GM13976 (cell line): Measurements from ENCODE around the gene FUT1.

Experiments
- DNase-seq: peaks from one replicate; pipeline ENCODE4 v3.0.0; 2012; ENCODE audit warnings: low spot score
- CTCF ChIP-seq: IDR thresholded peaks from 2 replicates; pipeline ENCODE4 v1.5.1; 2012; ENCODE audit warnings: borderline replicate concordance, mild to moderate bottlenecking; ENCODE audit not compliant: insufficient read depth; ENCODE audit errors: extremely low read depth, missing control alignments, control extremely low read depth
- in situ Hi-C: fragments of 300-500 bp; cut with MboI; formaldehyde crosslinking; loops from one replicate; pipeline ENCODE4 v1.12.0; 2022; ENCODE audit warnings: low sequenced_read_pairs, mixed read lengths, inconsistent platforms; ENCODE audit not compliant: unreplicated experiment

FUT1 gene

DNA sequence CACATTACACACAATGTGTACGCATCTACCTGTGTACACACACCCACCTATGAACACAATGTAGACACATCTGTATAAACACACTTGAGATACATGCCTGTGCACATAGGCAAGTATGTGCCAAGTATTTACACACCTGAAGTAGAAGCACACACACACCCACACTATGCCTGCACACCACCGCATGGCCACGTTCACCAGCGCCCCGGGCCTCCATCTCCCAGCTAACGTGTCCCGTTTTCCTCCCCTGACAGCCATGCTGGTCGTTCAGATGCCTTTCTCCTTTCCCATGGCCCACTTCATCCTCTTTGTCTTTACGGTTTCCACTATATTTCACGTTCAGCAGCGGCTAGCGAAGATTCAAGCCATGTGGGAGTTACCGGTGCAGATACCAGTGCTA is 49.7 kb downstream of the FUT1 start:
- in situ Hi-C loops, result no loop called here
- DNase-seq, result no peak
- TF ChIP-seq CTCF, result no peak

GRCh38 chr19:48698046-48698445 is 54.4 kb downstream of the FUT1 start:
- in situ Hi-C loops, result no loop called here
- no peak for DNase-seq
- no peak for TF ChIP-seq CTCF
